Glutamatergic neuron (in vitro differentiated cells): ENCODE data around the gene TLCD2. TPM values are rescaled to one million over a fixed set of nuclear protein-coding genes. Genes with fewer than 3 reads are reported as not detected.

Experiments
- DNase-seq: peaks from one replicate; pipeline ENCODE4 v3.0.0; 2022
- H3K27ac Mint-ChIP-seq: one replicate; pipeline ENCODE4 v1.8.0; 2020; ENCODE audit warnings: mild to moderate bottlenecking, mixed read lengths, inconsistent platforms; ENCODE audit not compliant: unreplicated experiment
- H3K27me3 Mint-ChIP-seq: one replicate; pipeline ENCODE4 v1.8.0; 2020; ENCODE audit warnings: mild to moderate bottlenecking, moderate library complexity, mixed read lengths, inconsistent platforms; ENCODE audit not compliant: unreplicated experiment
- H3K36me3 Mint-ChIP-seq: one replicate; pipeline ENCODE4 v1.8.0; 2020; ENCODE audit warnings: mild to moderate bottlenecking, mixed read lengths, inconsistent platforms; ENCODE audit not compliant: unreplicated experiment
- H3K4me1 Mint-ChIP-seq: one replicate; pipeline ENCODE4 v1.8.0; 2020; ENCODE audit warnings: mild to moderate bottlenecking, low read depth, mixed read lengths, inconsistent platforms; ENCODE audit not compliant: unreplicated experiment
- H3K4me3 Mint-ChIP-seq: one replicate; pipeline ENCODE4 v1.8.0; 2020; ENCODE audit warnings: mild to moderate bottlenecking, mixed read lengths, inconsistent platforms; ENCODE audit not compliant: unreplicated experiment
- H3K9me3 Mint-ChIP-seq: one replicate; pipeline ENCODE4 v1.8.0; 2020; ENCODE audit warnings: mild to moderate bottlenecking, moderate library complexity, mixed read lengths, inconsistent platforms; ENCODE audit not compliant: unreplicated experiment
- CTCF ChIP-seq: fragments of 200-600 bp; sonication (generic); IDR thresholded peaks from one replicate; pipeline ENCODE4 v1.5.0; 2021; ENCODE audit not compliant: partially characterized antibody, unreplicated experiment
- total RNA-seq: library from RNA; stranded (reverse); fragmentation: NEBNext Ultra II Directional; extraction: Animal tissue kit (Norgen Biotek cat#: 25700); gene quantifications from one replicate; pipeline ENCODE4 v1.2.1, GENCODE V29; 2021; ENCODE audit not compliant: unreplicated experiment

The TLCD2 gene
- total RNA-seq, 1 donor from 2014 or later, result 0.96 TPM

DNA sequence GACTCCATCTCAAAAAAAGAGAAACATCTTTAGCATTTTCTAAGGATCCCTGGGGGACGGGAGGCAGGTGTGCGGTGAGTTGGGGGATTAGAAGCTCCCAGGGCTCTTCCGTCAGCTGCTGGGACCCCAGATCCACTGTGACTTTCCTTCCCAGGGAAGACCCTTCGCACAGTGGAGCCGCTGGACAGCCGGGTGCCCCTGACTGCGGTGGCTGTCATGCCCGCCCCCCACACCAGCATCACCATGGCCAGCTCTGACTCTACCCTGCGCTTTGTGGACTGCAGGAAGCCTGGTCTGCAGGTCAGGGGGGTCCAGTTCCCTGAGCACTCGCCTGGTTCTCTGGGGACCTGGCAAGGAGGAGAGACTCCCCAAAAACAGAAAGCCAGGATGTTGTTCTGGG, 25.2 kb upstream of the TLCD2 start:
- Mint-ChIP-seq H3K4me1 (peaks cover 5% of the 10 kb centered on the region), H3K27ac (no peak overlapping the region), H3K27me3 (no peaks in the 10 kb centered on the region), H3K36me3 (no peaks in the 10 kb centered on the region), H3K9me3 (peaks cover 4% of the 10 kb centered on the region), H3K4me3 (no peak overlapping the region)
- TF ChIP-seq CTCF, result no peak
- no peak for DNase-seq

GRCh38 chr17:1733759-1734158, 23.6 kb upstream of the TLCD2 start:
- peaks cover 5% of the 10 kb centered on the region for H3K4me1 Mint-ChIP-seq

GRCh38 chr17:1732833-1733321, 22.7 kb upstream of the TLCD2 start:
- Mint-ChIP-seq H3K36me3 (peaks cover 7% of the 10 kb centered on the region), H3K4me3 (no peak overlapping the region), H3K4me1 (peaks cover 5% of the 10 kb centered on the region), H3K27ac (no peak overlapping the region), H3K9me3 (peaks cover 4% of the 10 kb centered on the region), H3K27me3 (peaks cover 5% of the 10 kb centered on the region)
- no peak for DNase-seq
- no peak for TF ChIP-seq CTCF

More at GRCh38 chr17:1733759-1734158, 23.6 kb upstream of the TLCD2 start:
- no peak for TF ChIP-seq CTCF
- Mint-ChIP-seq H3K9me3 (peaks cover 4% of the 10 kb centered on the region), H3K4me3 (no peak overlapping the region), H3K27me3 (peaks cover 5% of the 10 kb centered on the region), H3K27ac (no peak overlapping the region), H3K36me3 (peaks cover 7% of the 10 kb centered on the region)
- DNase-seq, result no peak

DNA sequence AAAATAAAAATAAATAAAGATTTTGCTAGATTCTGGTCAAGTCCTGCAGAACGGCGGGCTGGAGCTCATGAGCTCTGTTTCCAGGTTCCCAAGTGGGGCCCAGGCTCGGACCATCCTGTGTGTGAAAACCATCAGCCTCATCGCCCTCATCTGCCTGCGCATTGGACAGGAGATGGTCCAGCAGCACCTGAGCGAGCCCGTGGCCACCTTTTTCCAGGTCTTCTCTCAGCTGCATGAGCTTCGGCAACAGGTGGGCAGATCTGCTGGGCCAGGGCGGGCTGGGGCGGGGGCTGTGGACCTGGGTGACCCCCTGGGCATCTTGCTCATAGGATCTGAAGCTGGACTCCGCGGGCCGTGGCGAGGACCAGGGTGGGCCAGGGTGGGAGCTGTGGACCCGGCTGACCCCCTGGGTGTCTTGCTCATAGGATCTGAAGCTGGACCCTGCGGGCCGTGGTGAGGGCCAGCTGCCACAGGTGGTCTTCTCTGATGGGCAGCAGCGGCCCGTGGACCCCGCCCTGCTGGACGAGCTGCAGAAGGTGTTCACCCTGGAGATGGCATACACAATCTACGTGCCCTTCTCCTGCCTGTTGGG, 22.2 kb upstream of the TLCD2 start:
- H3K27ac Mint-ChIP-seq, result no peak overlapping the region
- peaks cover 5% of the 10 kb centered on the region for H3K27me3 Mint-ChIP-seq
- peaks cover 5% of the 10 kb centered on the region for H3K4me1 Mint-ChIP-seq
- DNase-seq, result no peak
- peaks cover 7% of the 10 kb centered on the region for H3K36me3 Mint-ChIP-seq
- H3K9me3 Mint-ChIP-seq, result peaks cover 4% of the 10 kb centered on the region
- no peak overlapping the region for H3K4me3 Mint-ChIP-seq
- TF ChIP-seq CTCF, result no peak

GRCh38 chr17:1731194-1731506, 21.0 kb upstream of the TLCD2 start:
- Mint-ChIP-seq H3K27ac (no peak overlapping the region), H3K36me3 (peaks cover 7% of the 10 kb centered on the region), H3K4me3 (no peak overlapping the region)

More at GRCh38 chr17:1731194-1731506, 21.0 kb upstream of the TLCD2 start:
- no peak for DNase-seq
- Mint-ChIP-seq H3K9me3 (peaks cover 2% of the 10 kb centered on the region), H3K4me1 (peaks cover 3% of the 10 kb centered on the region), H3K27me3 (peaks cover 5% of the 10 kb centered on the region)
- no peak for TF ChIP-seq CTCF
